K562 (cell line): Measurements from ENCODE around the gene ELOVL5.

Experiments
- CREB1 ChIP-seq, 2 experiments: sonication (generic) in 1 of 2; formaldehyde crosslinking in 1 of 2; IDR thresholded peaks; 2 replicates each; pipeline versions ENCODE4 v1.6.1 to v1.8.0; 2012 to 2022; ENCODE audit warnings: inconsistent platforms in 1 of 2, mild to moderate bottlenecking in 1 of 2, missing genetic modification reagents in 1 of 2, moderate library complexity in 1 of 2
- FOSL1 ChIP-seq: fragments of 200-800 bp; sonication (Bioruptor generic); conservative IDR thresholded peaks from 2 replicates; pipeline ENCODE4 v1.6.1; 2016; ENCODE audit warnings: missing genetic modification characterization, missing compliant biosample characterization
- KAT7 ChIP-seq: sonication (generic); formaldehyde crosslinking; IDR thresholded peaks from 2 replicates; pipeline ENCODE4 v1.8.0; 2022; ENCODE audit warnings: missing genetic modification reagents, mild to moderate bottlenecking, borderline replicate concordance
- MYC ChIP-seq, 2 experiments: fragments of 250-450 bp in 1 of 2; sonication (Bioruptor Pico) in 1 of 2; IDR thresholded peaks; 2 replicates each; pipeline versions ENCODE4 v1.5.1 to v1.6.1; 2012 to 2021; ENCODE audit warnings: low read depth in 2 of 2, borderline replicate concordance in 1 of 2, improper control_type of control experiment in 1 of 2, low read length in 1 of 2, mild to moderate bottlenecking in 1 of 2, moderate library complexity in 1 of 2
- POLR2A ChIP-seq: fragments of 450-650 bp; conservative IDR thresholded peaks from 2 replicates; pipeline ENCODE4 v1.6.1; 2016
- POLR2AphosphoS5 ChIP-seq: IDR thresholded peaks from 2 replicates; pipeline ENCODE4 v1.6.1; 2011; ENCODE audit warnings: mild to moderate bottlenecking, low read depth, low read length, moderate library complexity; ENCODE audit not compliant: control insufficient read depth, insufficient read depth
- POU5F1 ChIP-seq: fragments of 150-350 bp; IDR thresholded peaks from 2 replicates; pipeline ENCODE4 v1.6.1; 2014; ENCODE audit warnings: borderline replicate concordance, low read length, low read depth, mild to moderate bottlenecking; ENCODE audit not compliant: partially characterized antibody
- RAD21 ChIP-seq, 2 experiments: fragments of 250-450 bp in 1 of 2; fragments of 450-650 bp in 1 of 2; sonication (Bioruptor Pico) in 1 of 2; formaldehyde crosslinking in 1 of 2; IDR thresholded peaks in 1 of 2; conservative IDR thresholded peaks in 1 of 2; 2 replicates each; pipeline versions ENCODE4 v1.4.0 to v1.8.0; 2020 to 2022; ENCODE audit warnings: mild to moderate bottlenecking in 2 of 2, moderate library complexity in 1 of 2
- SETDB1 ChIP-seq: IDR thresholded peaks from one replicate; pipeline ENCODE4 v1.6.1; 2012; ENCODE audit warnings: low read length, control low read depth, inconsistent platforms
- SMC3 ChIP-seq: conservative IDR thresholded peaks from 2 replicates; pipeline ENCODE4 v1.6.1; 2011; ENCODE audit warnings: low read depth, low read length, improper control_type of control experiment; ENCODE audit not compliant: insufficient read depth
- TAF15 ChIP-seq: fragments of 200-400 bp; formaldehyde crosslinking; IDR thresholded peaks from 2 replicates; pipeline ENCODE4 v1.6.1; 2017; ENCODE audit warnings: mild to moderate bottlenecking, low read depth, low read length, moderate library complexity
- TF ChIP-seq, protein P1 (sequence below): sonication (generic); formaldehyde crosslinking; IDR thresholded peaks from 2 replicates; pipeline ENCODE4 v1.9.0; 2022; ENCODE audit warnings: mild to moderate bottlenecking, missing genetic modification reagents

DNA sequence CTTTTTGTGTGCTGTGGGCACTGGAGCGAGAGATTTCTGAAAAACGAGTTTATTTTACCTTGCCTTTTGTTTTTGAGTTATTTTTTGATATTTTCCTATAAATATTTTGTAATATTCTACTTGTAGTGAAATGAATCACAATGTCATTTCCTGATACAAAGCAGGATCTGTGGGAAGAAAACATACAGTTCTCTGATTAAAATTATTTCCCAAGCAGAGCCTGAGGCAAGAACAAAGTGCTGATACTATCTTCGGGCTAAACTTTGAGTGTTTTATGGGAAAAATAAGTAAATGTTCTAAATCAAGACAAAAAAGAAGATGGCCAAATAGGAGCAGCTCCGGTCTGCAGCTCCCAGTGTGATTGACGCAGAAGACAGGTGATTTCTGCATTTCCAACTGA is 33.7 kb upstream of the ELOVL5 start:
- no peak for TF ChIP-seq MYC (IDR thresholded peaks at IDR 0.05; ENCODE audit: low read depth, low read length)
- TF ChIP-seq MYC (CRISPR knock-in tag; IDR thresholded peaks at IDR 0.05; ENCODE audit: borderline replicate concordance, low read depth), result no peak
- no peak for TF ChIP-seq POLR2A
- no peak for TF ChIP-seq SMC3
- no peak for TF ChIP-seq FOSL1 (tag)
- no peak for TF ChIP-seq SETDB1
- TF ChIP-seq POLR2AphosphoS5, result no peak
- TF ChIP-seq, protein P1, sequence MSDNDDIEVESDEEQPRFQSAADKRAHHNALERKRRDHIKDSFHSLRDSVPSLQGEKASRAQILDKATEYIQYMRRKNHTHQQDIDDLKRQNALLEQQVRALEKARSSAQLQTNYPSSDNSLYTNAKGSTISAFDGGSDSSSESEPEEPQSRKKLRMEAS (CRISPR knock-in tag), result no peak
- TF ChIP-seq KAT7, result no peak
- no peak for TF ChIP-seq CREB1 (IDR thresholded peaks at IDR 0.05)
- no peak for TF ChIP-seq CREB1 (CRISPR knock-in tag; IDR thresholded peaks at IDR 0.05)
- no peak for TF ChIP-seq RAD21 (CRISPR knock-in tag; conservative IDR thresholded peaks at IDR 0.05 in 1 of 2, IDR thresholded peaks at IDR 0.05 in 1 of 2)
- no peak for TF ChIP-seq POU5F1
- no peak for TF ChIP-seq TAF15
